ENCODE data around the gene TMEM63C.

The TMEM63C gene

DNA sequence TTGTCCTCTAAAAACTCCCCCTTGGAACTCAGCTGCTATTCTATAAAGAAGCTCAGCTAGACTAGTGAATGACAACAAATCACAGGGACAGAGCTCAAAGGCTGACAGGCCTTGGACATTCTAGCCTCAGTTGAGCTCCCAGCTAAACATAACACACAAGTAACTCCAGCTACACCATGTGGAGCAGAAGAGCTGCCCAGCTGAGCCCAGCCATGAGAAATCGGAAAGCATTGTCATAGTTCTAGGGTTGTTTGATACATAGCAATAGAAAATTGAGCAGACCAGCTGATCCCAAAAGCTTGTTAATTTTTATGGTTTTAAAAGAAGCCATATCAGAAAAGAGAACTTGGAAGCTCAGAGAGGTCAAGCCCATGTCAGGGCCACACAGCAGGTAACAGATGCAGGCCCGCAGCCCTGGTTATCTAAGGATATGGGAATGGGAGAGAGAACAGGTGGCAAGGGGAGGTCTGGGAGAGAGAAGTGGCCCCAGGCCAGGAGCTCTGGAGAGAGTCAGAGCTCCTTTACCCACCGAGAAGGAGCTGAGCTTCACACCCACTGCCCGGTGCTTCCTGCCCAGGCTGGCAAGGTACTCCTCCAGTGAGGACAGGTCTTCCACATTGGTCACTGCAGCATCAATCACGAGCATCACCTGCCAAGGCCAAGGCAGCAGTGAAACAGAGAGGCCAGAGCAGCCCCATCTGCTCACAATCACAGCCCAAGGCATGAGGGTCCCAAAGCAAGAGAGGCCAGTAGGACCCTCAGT is 86.5 kb downstream of the TMEM63C start:
- TF ChIP-seq TEAD4 (IDR thresholded peaks at IDR 0.05) (no peak), ZBTB7A (IDR thresholded peaks at IDR 0.05; ENCODE audit: low read depth) (no peak), USF1 (IDR thresholded peaks at IDR 0.05) (no peak), CEBPB (IDR thresholded peaks at IDR 0.05) (no peak), EGR1 (IDR thresholded peaks at IDR 0.05) (no peak)
- TF ChIP-seq, protein P1, sequence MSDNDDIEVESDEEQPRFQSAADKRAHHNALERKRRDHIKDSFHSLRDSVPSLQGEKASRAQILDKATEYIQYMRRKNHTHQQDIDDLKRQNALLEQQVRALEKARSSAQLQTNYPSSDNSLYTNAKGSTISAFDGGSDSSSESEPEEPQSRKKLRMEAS (IDR thresholded peaks at IDR 0.05): no peak

GRCh38 chr14:77268989-77269600 is 87.5 kb downstream of the TMEM63C start:
- no peak for TF ChIP-seq ZBTB7A (IDR thresholded peaks at IDR 0.05; ENCODE audit: low read depth)
- TF ChIP-seq, protein P1 (IDR thresholded peaks at IDR 0.05): no peak
- no peak for TF ChIP-seq USF1 (IDR thresholded peaks at IDR 0.05)
- TF ChIP-seq NFIC (IDR thresholded peaks at IDR 0.05): no peak
- no peak for TF ChIP-seq CREB1 (IDR thresholded peaks at IDR 0.05; ENCODE audit: low read depth)
- TF ChIP-seq CEBPB (IDR thresholded peaks at IDR 0.05): no peak
- no peak for TF ChIP-seq EP300 (IDR thresholded peaks at IDR 0.05; ENCODE audit: borderline replicate concordance)
- TF ChIP-seq RAD21 (IDR thresholded peaks at IDR 0.05; ENCODE audit: low read depth): no peak
- no peak for TF ChIP-seq TCF12 (IDR thresholded peaks at IDR 0.05; ENCODE audit: low read depth)
- TF ChIP-seq REST (IDR thresholded peaks at IDR 0.05; ENCODE audit: low read depth): no peak

- TF ChIP-seq EGR1 (IDR thresholded peaks at IDR 0.05): no peak
- TF ChIP-seq CEBPB (IDR thresholded peaks at IDR 0.05): no peak
- TF ChIP-seq USF1 (IDR thresholded peaks at IDR 0.05): no peak
- TF ChIP-seq FOXM1 (IDR thresholded peaks at IDR 0.05; ENCODE audit: borderline replicate concordance, low read depth): no peak
- no peak for TF ChIP-seq TAF1 (IDR thresholded peaks at IDR 0.05; ENCODE audit: low read depth)
- no peak for TF ChIP-seq NFIC (IDR thresholded peaks at IDR 0.05)
- TF ChIP-seq YY1 (IDR thresholded peaks at IDR 0.05; ENCODE audit: low read depth): no peak
- no peak for TF ChIP-seq ZBTB7A (IDR thresholded peaks at IDR 0.05; ENCODE audit: low read depth)
- TF ChIP-seq, protein P1 (IDR thresholded peaks at IDR 0.05): no peak
- no peak for TF ChIP-seq CREB1 (IDR thresholded peaks at IDR 0.05; ENCODE audit: low read depth)
- no peak for TF ChIP-seq TEAD4 (IDR thresholded peaks at IDR 0.05)
These were observed 88.9 kb downstream of the TMEM63C start for GRCh38 chr14:77270361-77271112.

- TF ChIP-seq, protein P1 (IDR thresholded peaks at IDR 0.05): no peak
- no peak for TF ChIP-seq EGR1 (IDR thresholded peaks at IDR 0.05)
These were observed 89.6 kb downstream of the TMEM63C start, which contains the start of gene NGB for GRCh38 chr14:77271113-77271710. NGB (minus strand) TSS chr14:77271206; CDS start chr14:77270937, 269 bp downstream.

GRCh38 chr14:77272261-77272660 is 90.7 kb downstream of the TMEM63C start:
- TF ChIP-seq RAD21 (IDR thresholded peaks at IDR 0.05; ENCODE audit: low read depth) (no peak), CEBPB (IDR thresholded peaks at IDR 0.05) (no peak), TCF12 (IDR thresholded peaks at IDR 0.05; ENCODE audit: low read depth) (no peak), ZBTB7A (IDR thresholded peaks at IDR 0.05; ENCODE audit: low read depth) (no peak)
- TF ChIP-seq, protein P1 (IDR thresholded peaks at IDR 0.05): no peak

DNA sequence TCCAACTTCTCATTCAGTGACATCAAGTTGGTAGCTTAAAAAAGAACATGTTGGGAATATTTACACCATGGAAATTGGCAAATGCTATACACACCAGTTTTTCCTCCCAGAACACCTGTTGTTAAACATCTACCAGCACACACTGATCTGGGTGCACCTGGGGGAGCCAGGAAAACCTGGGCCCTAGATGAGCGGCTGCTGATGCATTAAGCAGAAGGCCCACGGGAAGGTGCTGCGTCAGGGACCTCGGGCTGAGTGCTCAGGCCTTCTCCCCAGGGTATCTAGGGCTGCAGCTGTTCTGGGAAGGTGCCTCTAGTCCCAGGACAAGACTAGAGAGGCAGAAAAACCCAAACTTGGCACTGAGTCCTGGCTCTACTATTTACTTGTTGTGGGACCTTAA is 92.2 kb downstream of the TMEM63C start:
- TF ChIP-seq CREB1 (IDR thresholded peaks at IDR 0.05; ENCODE audit: low read depth) (no peak), TAF1 (IDR thresholded peaks at IDR 0.05; ENCODE audit: low read depth) (no peak), USF1 (IDR thresholded peaks at IDR 0.05) (no peak), EGR1 (IDR thresholded peaks at IDR 0.05) (no peak), ZBTB7A (IDR thresholded peaks at IDR 0.05; ENCODE audit: low read depth) (no peak), EP300 (IDR thresholded peaks at IDR 0.05; ENCODE audit: borderline replicate concordance) (no peak), CEBPB (IDR thresholded peaks at IDR 0.05) (no peak), TEAD4 (IDR thresholded peaks at IDR 0.05) (no peak), RAD21 (IDR thresholded peaks at IDR 0.05; ENCODE audit: low read depth) (no peak), NFIC (IDR thresholded peaks at IDR 0.05) (no peak), YY1 (IDR thresholded peaks at IDR 0.05; ENCODE audit: low read depth) (no peak), FOXM1 (IDR thresholded peaks at IDR 0.05; ENCODE audit: borderline replicate concordance, low read depth) (no peak), REST (IDR thresholded peaks at IDR 0.05; ENCODE audit: low read depth) (no peak)
- TF ChIP-seq, protein P1 (IDR thresholded peaks at IDR 0.05): no peak
